ENCODE measurements around the gene PPP2CA. TPM values are rescaled to one million over a fixed set of nuclear protein-coding genes. Genes with fewer than 3 reads are reported as not detected.

Gene PPP2CA
- total and polyA plus RNA-seq, 10 of the 15 experiments (the other 5 are each of a cell fraction or from before 2014, with no cell fraction given), result 18.6 to 385 (median 134) TPM

- TF ChIP-seq MYB (IDR thresholded peaks at IDR 0.05; ENCODE audit: borderline replicate concordance, low read depth, low read length), result peak; percentile 80; the same call in 1 of the 2 replicates
- no peak for TF ChIP-seq FOXK2 (IDR thresholded peaks at IDR 0.05)
- no peak for TF ChIP-seq CUX1 (IDR thresholded peaks at IDR 0.05; ENCODE audit: insufficient replicate concordance, low read depth, low read length)
Measured at GRCh38 chr5:134176511-134177368, 49.1 kb downstream of the PPP2CA start, which contains the start of gene SKP1 (continued).

GRCh38 chr5:134175921-134176510 lies 49.9 kb downstream of the PPP2CA start:
- SMC1A ChIA-PET (ENCODE audit: uncharacterized antibody, unreplicated experiment), result interaction anchor here (1.1 to 1.7 kb wide), 3 partner anchors 113 to 136 kb away, joined by 3 to 4 read pairs (median 3); no protein-coding TSS in a partner anchor
- H3K4me1 ChIP-seq (ENCODE audit: control insufficient read depth, insufficient read depth, low read length), result peaks cover 3% of the 10 kb centered on the region
- H3K9ac ChIP-seq (ENCODE audit: control insufficient read depth, insufficient read depth, low read length), result peak overlapping the region; percentile 86
- in situ Hi-C loops (cut with MboI), result no loop called here
- ATAC-seq, result peak; percentile 56
- no peak for FAIRE-seq
- H3K4me2 ChIP-seq (ENCODE audit: control insufficient read depth, insufficient read depth), result peak overlapping the region; percentile 86
- CTCF ChIA-PET, result interaction anchor here (0.6 to 1.8 kb wide), 4 partner anchors 9 to 136 kb away, joined by 3 to 5 read pairs (median 4); no protein-coding TSS in a partner anchor
- intact Hi-C loops (cut with micrococcal nuclease; ENCODE audit: unreplicated experiment), result loop anchor here (5.0 kb wide), 1 partner anchor 196 kb away; the partner anchor contains the start of gene UBE2B
- POLR2A ChIA-PET, result interaction anchor here (1.1 to 1.9 kb wide), 7 partner anchors 19 to 411 kb away, joined by 3 to 7 read pairs (median 4); partner anchors contain the start of gene PPP2CA
- peak overlapping the region; percentile 89 for H3K27ac ChIP-seq (ENCODE audit: control insufficient read depth, insufficient read depth)
- H4K20me1 ChIP-seq (ENCODE audit: control insufficient read depth, insufficient read depth), result no peaks in the 10 kb centered on the region
- peaks cover 3 to 4% of the 10 kb centered on the region in 2 experiments; a peak in 3 of 4 replicates for H3K36me3 ChIP-seq (ENCODE audit: control insufficient read depth in 2 of 2, insufficient read depth in 2 of 2, low read length in 1 of 2)
- peak overlapping the region; percentile 99 for H3K4me3 ChIP-seq
- no peak overlapping the region for H2AFZ ChIP-seq (ENCODE audit: control insufficient read depth, low read depth, low read length)
- TF ChIP-seq HDAC6 (IDR thresholded peaks at IDR 0.05; ENCODE audit: unreplicated experiment), result no peak
- TF ChIP-seq TCF7 (IDR thresholded peaks at IDR 0.05; ENCODE audit: borderline replicate concordance), result 0 out of 2 replicates have a peak, but pooled peaks have one; percentile 50
- peak in 1 of 2 experiments; percentile 73; a peak in 2 of 3 replicates for TF ChIP-seq EGR1 (IDR thresholded peaks at IDR 0.05; ENCODE audit: borderline replicate concordance in 1 of 2, low read depth in 2 of 2, low read length in 2 of 2)
- TF ChIP-seq CBFB (IDR thresholded peaks at IDR 0.05; ENCODE audit: low read depth), result no peak
- TF ChIP-seq IKZF2 (IDR thresholded peaks at IDR 0.05), result 0 out of 4 replicates have a peak, but pooled peaks of 1 of the 2 experiments have one; percentile 8
- 2% methylated on average over 29 of the region's 31 CpGs for WGBS (ENCODE audit: insufficient coverage, insufficient replicate concordance, low lambda C conversion rate, missing lambda C conversion rate)
- H3K9me3 ChIP-seq (replicated peaks; ENCODE audit: control insufficient read depth, insufficient read depth, low read length), result no peaks in the 10 kb centered on the region
- RAD21 ChIA-PET (ENCODE audit: unreplicated experiment), result interaction anchor here (1.5 to 4.0 kb wide), 2 partner anchors 136 to 411 kb away, joined by 5 to 15 read pairs; no protein-coding TSS in a partner anchor
- DNase-seq (ENCODE audit: low read depth, low spot score), result no peak
- peaks cover 42% of the 10 kb centered on the region for H3K79me2 ChIP-seq (ENCODE audit: control insufficient read depth, insufficient read depth, low read length)
- BruUV-seq (replicated peaks), result no TSS peak
- no peaks in the 10 kb centered on the region for H3K27me3 ChIP-seq (replicated peaks in 1 of 2; ENCODE audit: control insufficient read depth in 2 of 2, insufficient read depth in 2 of 2, low read length in 1 of 2)

Data from GM12878 (cell line).